HepG2 (cell line): Measurements from ENCODE around the gene DUOXA1. TPM values are rescaled to one million over a fixed set of nuclear protein-coding genes. Genes with fewer than 3 reads are reported as not detected.
A peak's percentile ranks its signal among the peaks of the same experiment; 100 is the strongest.

Experiments used
- CBX5 ChIP-seq: sonication (generic); formaldehyde crosslinking; IDR thresholded peaks from 2 replicates; pipeline ENCODE4 v1.4.0; 2020; ENCODE audit warnings: missing genetic modification reagents, borderline replicate concordance
- GATAD1 ChIP-seq: IDR thresholded peaks from 2 replicates; pipeline ENCODE4 v1.6.1; 2016; ENCODE audit warnings: missing genetic modification reagents, missing compliant biosample characterization
- MIER3 ChIP-seq: IDR thresholded peaks from 2 replicates; pipeline ENCODE4 v1.6.1; 2016; ENCODE audit warnings: missing compliant biosample characterization, borderline replicate concordance
- SALL1 ChIP-seq: sonication (generic); formaldehyde crosslinking; IDR thresholded peaks from 2 replicates; pipeline ENCODE4 v1.8.0; 2022; ENCODE audit warnings: mild to moderate bottlenecking, missing genetic modification reagents
- SMAD1 ChIP-seq: sonication (generic); formaldehyde crosslinking; IDR thresholded peaks from 2 replicates; pipeline ENCODE4 v1.4.0; 2020; ENCODE audit warnings: missing genetic modification reagents, low read depth, mild to moderate bottlenecking, borderline replicate concordance
- ZKSCAN8 ChIP-seq: IDR thresholded peaks from 2 replicates; pipeline ENCODE4 v1.6.1; 2016; ENCODE audit warnings: borderline replicate concordance, missing genetic modification reagents, missing compliant biosample characterization
- ZNF136 ChIP-seq: sonication (generic); formaldehyde crosslinking; IDR thresholded peaks from 2 replicates; pipeline ENCODE4 v1.8.1; 2022; ENCODE audit warnings: low read depth, mild to moderate bottlenecking, moderate library complexity, missing genetic modification reagents
- ZNF251 ChIP-seq: sonication (generic); formaldehyde crosslinking; IDR thresholded peaks from 2 replicates; pipeline ENCODE4 v1.9.0; 2021; ENCODE audit warnings: mild to moderate bottlenecking, missing genetic modification reagents
- polyA plus RNA-seq, 8 experiments: library from polyadenylated mRNA; depleted of rRNA in 3 of 8; stranded (reverse) in 7 of 8; unstranded in 1 of 8; fragments of >200 nt; fragmentation: Illumina TruSeq in 4 of 8; extraction: Trizol in 4 of 8; gene quantifications; 2 replicates each; pipeline versions ENCODE4 v1.2.1 to v1.2.3, GENCODE V29; 2011 to 2016; ENCODE audit warnings: low read depth in 4 of 8, missing spikeins in 1 of 8, mixed read lengths in 1 of 8; ENCODE audit not compliant: insufficient read depth in 1 of 8
- total RNA-seq, 5 experiments: library from RNA; depleted of rRNA; stranded (reverse); fragments of >200 nt; fragmentation: Illumina TruSeq; extraction: Trizol; gene quantifications; 2 replicates each; pipeline ENCODE4 v1.2.3, GENCODE V29; 2016; ENCODE audit warnings: low read depth in 1 of 5
- TF ChIP-seq, protein P1 (sequence below): sonication (generic); formaldehyde crosslinking; IDR thresholded peaks from 2 replicates; pipeline ENCODE4 v1.5.1; 2020; ENCODE audit warnings: mild to moderate bottlenecking, missing genetic modification reagents, borderline replicate concordance
- TF ChIP-seq, protein P2 (sequence below): sonication (generic); formaldehyde crosslinking; IDR thresholded peaks from 2 replicates; pipeline ENCODE4 v1.5.1; 2020; ENCODE audit warnings: mild to moderate bottlenecking, missing genetic modification reagents, moderate library complexity
- TF ChIP-seq, protein P3 (sequence below): sonication (generic); formaldehyde crosslinking; IDR thresholded peaks from 2 replicates; pipeline ENCODE4 v1.4.0; 2020; ENCODE audit warnings: mild to moderate bottlenecking, low read depth, missing genetic modification reagents
- TF ChIP-seq, protein P4 (sequence below): sonication (generic); formaldehyde crosslinking; IDR thresholded peaks from 2 replicates; pipeline ENCODE4 v1.4.0; 2020; ENCODE audit warnings: missing genetic modification reagents
- TF ChIP-seq, protein P5 (sequence below): sonication (generic); formaldehyde crosslinking; IDR thresholded peaks from 2 replicates; pipeline ENCODE4 v1.5.0; 2020; ENCODE audit warnings: mild to moderate bottlenecking, missing genetic modification reagents, moderate library complexity
- TF ChIP-seq, protein P6 (sequence below): sonication (generic); formaldehyde crosslinking; IDR thresholded peaks from 2 replicates; pipeline ENCODE4 v1.4.0; 2020; ENCODE audit warnings: missing genetic modification reagents
- TF ChIP-seq, protein P7 (sequence below): sonication (generic); formaldehyde crosslinking; IDR thresholded peaks from 2 replicates; pipeline ENCODE4 v1.8.1; 2023; ENCODE audit warnings: mild to moderate bottlenecking, missing genetic modification reagents

The DUOXA1 gene
- total and polyA plus RNA-seq, 2 of the 13 experiments (the other 11 are each of a cell fraction or from before 2014, with no cell fraction given) = not detected

DNA sequence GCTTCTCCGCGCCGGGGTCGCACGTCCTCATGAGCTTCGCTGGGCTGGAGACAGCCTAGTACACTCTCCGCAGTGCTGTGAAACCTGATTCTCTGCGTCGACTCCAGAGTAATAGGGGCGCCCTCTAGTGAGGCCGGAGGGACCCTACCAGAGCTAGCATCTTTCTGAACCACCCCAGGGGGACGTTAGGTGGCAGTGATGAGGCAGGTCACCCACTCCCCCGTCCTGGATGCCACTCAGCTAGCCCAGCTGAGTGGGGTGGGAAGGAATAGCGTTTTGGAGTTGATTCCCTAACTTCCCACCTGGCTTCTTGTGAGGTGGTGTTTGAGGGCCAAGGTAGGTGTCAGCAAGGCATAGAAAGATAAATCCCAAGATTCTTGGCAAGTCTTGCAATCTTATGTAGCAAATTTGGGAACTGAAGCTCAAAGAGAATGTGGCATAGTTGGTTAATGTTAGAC, 11.5 kb downstream of the DUOXA1 start (continued):
- TF ChIP-seq, protein P1, sequence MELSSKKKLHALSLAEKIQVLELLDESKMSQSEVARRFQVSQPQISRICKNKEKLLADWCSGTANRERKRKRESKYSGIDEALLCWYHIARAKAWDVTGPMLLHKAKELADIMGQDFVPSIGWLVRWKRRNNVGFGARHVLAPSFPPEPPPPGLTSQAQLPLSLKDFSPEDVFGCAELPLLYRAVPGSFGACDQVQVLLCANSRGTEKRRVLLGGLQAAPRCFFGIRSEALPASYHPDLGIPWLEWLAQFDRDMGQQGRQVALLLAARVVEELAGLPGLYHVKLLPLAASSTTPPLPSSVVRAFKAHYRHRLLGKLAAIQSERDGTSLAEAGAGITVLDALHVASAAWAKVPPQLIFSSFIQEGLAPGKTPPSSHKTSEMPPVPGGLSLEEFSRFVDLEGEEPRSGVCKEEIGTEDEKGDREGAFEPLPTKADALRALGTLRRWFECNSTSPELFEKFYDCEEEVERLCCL = 0 out of 2 replicates have a peak, but pooled peaks have one; percentile 43
- TF ChIP-seq ZNF136 (CRISPR knock-in tag) (0 out of 2 replicates have a peak, but pooled peaks have one; percentile 40), SALL1 (CRISPR knock-in tag) (peak; percentile 74), CBX5 (CRISPR knock-in tag) (peak; percentile 51; the same call in 1 of the 2 replicates), MIER3 (CRISPR knock-in tag) (0 out of 2 replicates have a peak, but pooled peaks have one; percentile 48), ZNF251 (CRISPR knock-in tag) (no peak), ZKSCAN8 (peak; percentile 61; the same call in 1 of the 2 replicates), SMAD1 (CRISPR knock-in tag) (peak; percentile 48; the same call in 1 of the 2 replicates), GATAD1 (CRISPR knock-in tag) (peak; percentile 48; the same call in 1 of the 2 replicates)
- TF ChIP-seq, protein P2, sequence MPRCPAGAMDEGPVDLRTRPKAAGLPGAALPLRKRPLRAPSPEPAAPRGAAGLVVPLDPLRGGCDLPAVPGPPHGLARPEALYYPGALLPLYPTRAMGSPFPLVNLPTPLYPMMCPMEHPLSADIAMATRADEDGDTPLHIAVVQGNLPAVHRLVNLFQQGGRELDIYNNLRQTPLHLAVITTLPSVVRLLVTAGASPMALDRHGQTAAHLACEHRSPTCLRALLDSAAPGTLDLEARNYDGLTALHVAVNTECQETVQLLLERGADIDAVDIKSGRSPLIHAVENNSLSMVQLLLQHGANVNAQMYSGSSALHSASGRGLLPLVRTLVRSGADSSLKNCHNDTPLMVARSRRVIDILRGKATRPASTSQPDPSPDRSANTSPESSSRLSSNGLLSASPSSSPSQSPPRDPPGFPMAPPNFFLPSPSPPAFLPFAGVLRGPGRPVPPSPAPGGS (CRISPR knock-in tag) = peak; percentile 62; the same call in 1 of the 2 replicates
- TF ChIP-seq, protein P3, sequence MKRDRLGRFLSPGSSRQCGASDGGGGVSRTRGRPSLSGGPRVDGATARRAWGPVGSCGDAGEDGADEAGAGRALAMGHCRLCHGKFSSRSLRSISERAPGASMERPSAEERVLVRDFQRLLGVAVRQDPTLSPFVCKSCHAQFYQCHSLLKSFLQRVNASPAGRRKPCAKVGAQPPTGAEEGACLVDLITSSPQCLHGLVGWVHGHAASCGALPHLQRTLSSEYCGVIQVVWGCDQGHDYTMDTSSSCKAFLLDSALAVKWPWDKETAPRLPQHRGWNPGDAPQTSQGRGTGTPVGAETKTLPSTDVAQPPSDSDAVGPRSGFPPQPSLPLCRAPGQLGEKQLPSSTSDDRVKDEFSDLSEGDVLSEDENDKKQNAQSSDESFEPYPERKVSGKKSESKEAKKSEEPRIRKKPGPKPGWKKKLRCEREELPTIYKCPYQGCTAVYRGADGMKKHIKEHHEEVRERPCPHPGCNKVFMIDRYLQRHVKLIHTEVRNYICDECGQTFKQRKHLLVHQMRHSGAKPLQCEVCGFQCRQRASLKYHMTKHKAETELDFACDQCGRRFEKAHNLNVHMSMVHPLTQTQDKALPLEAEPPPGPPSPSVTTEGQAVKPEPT (CRISPR knock-in tag) = no peak
- TF ChIP-seq, protein P4, sequence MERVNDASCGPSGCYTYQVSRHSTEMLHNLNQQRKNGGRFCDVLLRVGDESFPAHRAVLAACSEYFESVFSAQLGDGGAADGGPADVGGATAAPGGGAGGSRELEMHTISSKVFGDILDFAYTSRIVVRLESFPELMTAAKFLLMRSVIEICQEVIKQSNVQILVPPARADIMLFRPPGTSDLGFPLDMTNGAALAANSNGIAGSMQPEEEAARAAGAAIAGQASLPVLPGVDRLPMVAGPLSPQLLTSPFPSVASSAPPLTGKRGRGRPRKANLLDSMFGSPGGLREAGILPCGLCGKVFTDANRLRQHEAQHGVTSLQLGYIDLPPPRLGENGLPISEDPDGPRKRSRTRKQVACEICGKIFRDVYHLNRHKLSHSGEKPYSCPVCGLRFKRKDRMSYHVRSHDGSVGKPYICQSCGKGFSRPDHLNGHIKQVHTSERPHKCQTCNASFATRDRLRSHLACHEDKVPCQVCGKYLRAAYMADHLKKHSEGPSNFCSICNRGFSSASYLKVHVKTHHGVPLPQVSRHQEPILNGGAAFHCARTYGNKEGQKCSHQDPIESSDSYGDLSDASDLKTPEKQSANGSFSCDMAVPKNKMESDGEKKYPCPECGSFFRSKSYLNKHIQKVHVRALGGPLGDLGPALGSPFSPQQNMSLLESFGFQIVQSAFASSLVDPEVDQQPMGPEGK (CRISPR knock-in tag) = no peak
- TF ChIP-seq, protein P5, sequence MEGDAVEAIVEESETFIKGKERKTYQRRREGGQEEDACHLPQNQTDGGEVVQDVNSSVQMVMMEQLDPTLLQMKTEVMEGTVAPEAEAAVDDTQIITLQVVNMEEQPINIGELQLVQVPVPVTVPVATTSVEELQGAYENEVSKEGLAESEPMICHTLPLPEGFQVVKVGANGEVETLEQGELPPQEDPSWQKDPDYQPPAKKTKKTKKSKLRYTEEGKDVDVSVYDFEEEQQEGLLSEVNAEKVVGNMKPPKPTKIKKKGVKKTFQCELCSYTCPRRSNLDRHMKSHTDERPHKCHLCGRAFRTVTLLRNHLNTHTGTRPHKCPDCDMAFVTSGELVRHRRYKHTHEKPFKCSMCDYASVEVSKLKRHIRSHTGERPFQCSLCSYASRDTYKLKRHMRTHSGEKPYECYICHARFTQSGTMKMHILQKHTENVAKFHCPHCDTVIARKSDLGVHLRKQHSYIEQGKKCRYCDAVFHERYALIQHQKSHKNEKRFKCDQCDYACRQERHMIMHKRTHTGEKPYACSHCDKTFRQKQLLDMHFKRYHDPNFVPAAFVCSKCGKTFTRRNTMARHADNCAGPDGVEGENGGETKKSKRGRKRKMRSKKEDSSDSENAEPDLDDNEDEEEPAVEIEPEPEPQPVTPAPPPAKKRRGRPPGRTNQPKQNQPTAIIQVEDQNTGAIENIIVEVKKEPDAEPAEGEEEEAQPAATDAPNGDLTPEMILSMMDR = peak; percentile 99
- TF ChIP-seq, protein P6, sequence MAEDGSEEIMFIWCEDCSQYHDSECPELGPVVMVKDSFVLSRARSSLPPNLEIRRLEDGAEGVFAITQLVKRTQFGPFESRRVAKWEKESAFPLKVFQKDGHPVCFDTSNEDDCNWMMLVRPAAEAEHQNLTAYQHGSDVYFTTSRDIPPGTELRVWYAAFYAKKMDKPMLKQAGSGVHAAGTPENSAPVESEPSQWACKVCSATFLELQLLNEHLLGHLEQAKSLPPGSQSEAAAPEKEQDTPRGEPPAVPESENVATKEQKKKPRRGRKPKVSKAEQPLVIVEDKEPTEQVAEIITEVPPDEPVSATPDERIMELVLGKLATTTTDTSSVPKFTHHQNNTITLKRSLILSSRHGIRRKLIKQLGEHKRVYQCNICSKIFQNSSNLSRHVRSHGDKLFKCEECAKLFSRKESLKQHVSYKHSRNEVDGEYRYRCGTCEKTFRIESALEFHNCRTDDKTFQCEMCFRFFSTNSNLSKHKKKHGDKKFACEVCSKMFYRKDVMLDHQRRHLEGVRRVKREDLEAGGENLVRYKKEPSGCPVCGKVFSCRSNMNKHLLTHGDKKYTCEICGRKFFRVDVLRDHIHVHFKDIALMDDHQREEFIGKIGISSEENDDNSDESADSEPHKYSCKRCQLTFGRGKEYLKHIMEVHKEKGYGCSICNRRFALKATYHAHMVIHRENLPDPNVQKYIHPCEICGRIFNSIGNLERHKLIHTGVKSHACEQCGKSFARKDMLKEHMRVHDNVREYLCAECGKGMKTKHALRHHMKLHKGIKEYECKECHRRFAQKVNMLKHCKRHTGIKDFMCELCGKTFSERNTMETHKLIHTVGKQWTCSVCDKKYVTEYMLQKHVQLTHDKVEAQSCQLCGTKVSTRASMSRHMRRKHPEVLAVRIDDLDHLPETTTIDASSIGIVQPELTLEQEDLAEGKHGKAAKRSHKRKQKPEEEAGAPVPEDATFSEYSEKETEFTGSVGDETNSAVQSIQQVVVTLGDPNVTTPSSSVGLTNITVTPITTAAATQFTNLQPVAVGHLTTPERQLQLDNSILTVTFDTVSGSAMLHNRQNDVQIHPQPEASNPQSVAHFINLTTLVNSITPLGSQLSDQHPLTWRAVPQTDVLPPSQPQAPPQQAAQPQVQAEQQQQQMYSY = no peak
- TF ChIP-seq, protein P7, sequence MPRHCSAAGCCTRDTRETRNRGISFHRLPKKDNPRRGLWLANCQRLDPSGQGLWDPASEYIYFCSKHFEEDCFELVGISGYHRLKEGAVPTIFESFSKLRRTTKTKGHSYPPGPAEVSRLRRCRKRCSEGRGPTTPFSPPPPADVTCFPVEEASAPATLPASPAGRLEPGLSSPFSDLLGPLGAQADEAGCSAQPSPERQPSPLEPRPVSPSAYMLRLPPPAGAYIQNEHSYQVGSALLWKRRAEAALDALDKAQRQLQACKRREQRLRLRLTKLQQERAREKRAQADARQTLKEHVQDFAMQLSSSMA = no peak
